HG02981 (cell line): ENCODE data around the gene AMBRA1.

ENCODE experiments used
- ATAC-seq: cut with Tn5 transposase; IDR thresholded peaks from one replicate; pipeline ENCODE4 v1.9.1; 2021; ENCODE audit warnings: mild to moderate bottlenecking, moderate library complexity; ENCODE audit not compliant: unreplicated experiment

Gene AMBRA1

DNA sequence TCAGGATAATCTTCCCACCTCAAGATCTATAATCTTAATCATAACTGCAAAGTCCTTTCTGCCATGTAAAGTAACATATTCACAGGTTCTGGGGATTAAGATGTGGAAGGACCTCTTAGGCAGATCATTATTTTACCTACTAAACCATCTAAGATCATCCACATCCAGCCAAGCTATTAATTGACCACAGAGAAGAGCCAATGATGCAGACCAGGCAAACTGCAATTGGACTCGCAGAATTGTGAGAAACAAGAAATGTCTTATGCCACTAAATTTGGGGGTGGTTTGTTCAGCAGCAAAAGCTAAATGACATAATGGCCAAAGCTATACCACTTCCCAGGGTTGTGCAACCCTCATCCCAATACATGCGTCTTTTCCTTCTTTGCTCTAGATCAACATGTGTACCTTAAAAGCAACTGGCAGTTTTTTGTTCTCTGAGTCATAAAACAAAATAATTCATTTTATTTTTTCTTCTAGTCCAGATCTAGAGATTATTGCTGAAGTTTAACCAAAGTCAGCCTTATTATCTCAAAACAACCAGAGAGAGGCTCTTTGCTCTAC is 113.6 kb downstream of the AMBRA1 start:
- no peak for ATAC-seq

DNA sequence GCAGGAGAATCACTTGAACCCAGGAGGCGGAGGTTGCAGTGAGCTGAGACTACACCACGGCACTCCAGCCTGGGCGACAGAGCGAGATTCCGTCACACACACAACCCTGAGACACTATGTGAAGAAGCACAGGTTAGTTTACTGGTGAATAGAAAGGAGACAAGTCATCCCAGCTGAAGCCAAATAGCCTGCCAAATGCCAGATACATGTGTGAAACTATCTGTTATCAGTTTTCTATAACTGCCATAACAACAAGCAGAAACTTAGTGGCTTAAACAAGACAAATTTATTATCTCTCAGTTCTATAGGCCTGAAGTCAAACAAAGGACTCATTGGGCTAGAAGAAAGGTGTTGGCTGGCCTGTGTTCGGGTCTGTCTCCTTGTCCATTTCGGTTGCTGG is 114.2 kb downstream of the AMBRA1 start:
- no peak for ATAC-seq

DNA sequence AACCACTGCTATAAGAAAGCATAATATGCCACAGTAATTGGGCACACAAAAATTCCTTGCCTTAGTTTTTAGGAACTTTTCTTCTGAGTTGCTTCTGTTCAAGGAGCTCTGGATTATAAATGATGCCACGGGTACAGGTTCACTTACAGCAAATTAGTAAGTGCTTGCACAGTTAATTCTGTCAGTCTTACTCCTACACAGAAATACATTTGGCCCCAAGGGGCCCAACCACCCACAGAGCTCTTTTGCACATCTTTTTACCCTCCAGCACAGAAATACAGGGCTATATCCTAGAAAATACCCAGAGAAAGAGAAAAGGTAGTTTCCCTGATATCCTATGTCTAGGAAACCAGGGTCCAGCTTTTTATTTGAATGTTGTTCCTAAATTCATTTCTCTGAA is 115.6 kb downstream of the AMBRA1 start:
- no peak for ATAC-seq

DNA sequence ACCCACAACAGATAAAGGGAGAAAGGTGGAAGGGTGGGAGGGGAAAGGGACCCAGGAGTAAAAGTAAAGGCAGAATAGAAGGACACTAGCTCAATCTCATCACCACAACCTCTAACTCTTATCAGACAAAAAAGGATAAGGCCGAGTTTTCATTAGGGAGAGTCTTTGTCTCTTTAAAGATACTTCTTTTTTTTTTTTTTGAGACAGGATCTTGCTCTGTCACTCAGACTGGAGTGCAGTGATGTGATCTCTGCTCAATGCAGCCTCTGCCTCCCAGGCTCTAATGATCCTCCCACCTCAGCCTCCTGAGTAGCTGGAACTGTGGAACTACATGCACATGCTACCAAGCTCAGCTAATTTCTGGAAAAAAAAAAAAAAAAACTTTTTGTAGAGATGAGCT is 116.7 kb downstream of the AMBRA1 start:
- ATAC-seq: no peak

DNA sequence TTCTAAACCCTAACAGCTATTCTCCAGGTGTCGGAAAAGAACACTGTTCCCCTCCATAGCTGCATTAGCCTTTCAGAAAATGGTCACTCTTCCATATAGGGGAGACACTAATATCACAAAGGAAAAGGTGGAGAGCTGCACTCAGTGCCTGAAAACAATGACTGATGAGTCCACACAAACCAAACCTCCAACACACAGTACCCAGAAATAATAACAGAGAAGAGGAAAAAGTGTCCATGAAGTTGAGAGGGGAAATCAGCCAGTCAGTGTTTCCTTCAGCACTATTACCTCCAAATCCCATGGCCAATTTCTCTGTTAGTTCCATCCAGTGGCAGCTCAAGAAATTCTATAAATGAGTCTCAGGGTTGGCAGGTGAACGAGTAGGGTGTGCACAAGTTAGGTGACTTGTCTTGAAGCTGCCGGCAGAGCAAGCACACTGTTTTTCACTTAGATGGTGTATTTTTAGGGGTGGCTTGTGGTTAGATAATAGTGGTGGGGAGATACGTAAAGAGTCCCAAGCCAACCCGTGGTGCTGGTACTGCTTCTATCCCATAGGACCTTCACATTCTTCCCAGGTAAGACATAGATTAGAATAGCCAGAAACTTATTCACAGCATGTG is 117.8 kb downstream of the AMBRA1 start:
- ATAC-seq: no peak

- no peak for ATAC-seq
Observed at GRCh38 chr11:46475051-46475925, 118.5 kb downstream of the AMBRA1 start.

DNA sequence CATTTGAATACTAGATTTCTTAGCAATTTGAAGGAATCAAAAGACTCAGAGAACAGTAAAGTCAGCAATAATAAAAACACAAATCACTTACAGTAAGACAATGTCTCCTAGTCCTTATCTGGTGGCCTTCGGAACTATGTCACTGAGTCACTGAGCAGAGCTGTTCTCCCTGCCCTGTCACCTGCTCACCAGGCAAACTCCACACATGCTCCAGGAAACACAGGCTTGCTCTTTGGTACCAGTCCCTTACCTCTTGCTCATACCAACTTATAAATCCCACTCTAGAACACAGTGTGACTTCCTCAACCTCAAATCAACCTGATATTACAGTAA is 121.2 kb downstream of the AMBRA1 start:
- no peak for ATAC-seq

DNA sequence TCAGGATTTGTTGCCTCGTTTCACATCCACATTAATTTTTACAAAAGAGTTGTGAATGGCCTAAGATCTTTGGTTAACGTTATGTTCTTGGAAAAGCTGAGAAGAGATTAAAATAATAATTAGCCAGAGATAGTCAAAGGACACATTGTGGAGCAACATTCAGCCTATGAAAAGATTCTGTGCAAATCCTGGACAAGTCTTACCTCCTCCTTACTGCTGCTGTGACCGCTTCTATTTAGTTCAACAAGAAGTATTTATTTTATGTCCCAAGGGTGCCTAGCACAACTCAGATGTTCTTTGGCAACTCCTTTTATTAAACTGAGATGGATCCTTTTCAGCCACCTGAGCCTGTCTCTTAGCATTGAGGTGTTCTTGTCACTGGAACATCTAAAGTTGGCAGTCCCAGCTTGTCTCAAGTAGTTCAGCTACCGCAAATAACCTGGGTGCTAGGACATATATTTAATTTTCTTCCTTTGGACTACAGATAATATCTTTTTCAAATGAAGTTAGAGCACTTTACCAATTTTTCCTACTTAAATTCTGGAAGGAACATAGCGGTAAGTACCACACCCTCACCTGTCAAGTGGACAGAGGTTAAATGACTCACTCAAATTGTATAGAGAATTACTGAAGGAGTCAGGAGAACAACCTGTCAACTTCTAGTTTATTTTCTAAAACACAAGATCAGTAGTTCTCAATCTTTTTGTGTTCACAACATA is 121.7 kb downstream of the AMBRA1 start:
- no peak for ATAC-seq

DNA sequence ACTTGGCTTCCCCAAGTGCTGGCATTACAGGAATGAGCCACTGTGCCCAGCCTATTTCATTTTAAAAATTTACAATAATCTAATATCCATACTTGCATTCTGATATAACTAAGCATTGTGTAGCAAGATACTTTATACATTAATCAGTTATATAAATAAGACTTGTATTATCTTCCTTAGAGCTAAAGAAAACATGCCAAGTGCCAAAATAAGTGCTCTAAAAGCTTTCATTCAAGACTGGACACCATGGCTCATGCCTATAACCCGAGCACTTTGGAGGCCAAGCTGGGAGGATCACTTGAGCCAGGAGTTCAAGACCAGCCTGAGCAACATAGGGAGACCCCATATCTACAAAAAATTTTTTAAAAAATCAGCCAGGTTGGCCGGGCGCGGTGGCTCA is 123.9 kb downstream of the AMBRA1 start:
- ATAC-seq: no peak

GRCh38 chr11:46465683-46466082 is 128.1 kb downstream of the AMBRA1 start:
- ATAC-seq: no peak

GRCh38 chr11:46463701-46464421 is 130.0 kb downstream of the AMBRA1 start:
- no peak for ATAC-seq

DNA sequence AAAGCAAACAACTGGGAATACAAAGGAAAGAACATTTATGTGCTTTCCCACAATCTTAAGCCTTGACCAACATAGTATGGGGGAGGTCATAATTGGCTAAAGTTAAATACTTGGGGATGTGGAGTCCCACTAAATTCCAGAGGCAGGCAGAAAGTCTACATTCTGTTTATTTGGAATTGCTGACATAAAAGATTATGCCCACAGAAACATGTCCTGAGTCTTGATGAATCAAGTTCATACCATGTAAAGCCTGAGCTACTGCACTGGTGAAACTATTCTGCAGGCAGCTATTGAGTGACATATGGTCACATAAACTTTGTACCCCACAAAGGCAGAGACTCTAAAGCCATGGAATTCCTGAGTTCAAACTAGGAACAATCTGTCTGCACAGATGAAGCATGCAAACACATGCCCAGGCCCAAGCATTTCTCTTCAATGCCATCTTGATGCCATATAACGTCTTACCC is 132.3 kb downstream of the AMBRA1 start:
- no peak for ATAC-seq

GRCh38 chr11:46458491-46458890 is 135.3 kb downstream of the AMBRA1 start:
- ATAC-seq: no peak

DNA sequence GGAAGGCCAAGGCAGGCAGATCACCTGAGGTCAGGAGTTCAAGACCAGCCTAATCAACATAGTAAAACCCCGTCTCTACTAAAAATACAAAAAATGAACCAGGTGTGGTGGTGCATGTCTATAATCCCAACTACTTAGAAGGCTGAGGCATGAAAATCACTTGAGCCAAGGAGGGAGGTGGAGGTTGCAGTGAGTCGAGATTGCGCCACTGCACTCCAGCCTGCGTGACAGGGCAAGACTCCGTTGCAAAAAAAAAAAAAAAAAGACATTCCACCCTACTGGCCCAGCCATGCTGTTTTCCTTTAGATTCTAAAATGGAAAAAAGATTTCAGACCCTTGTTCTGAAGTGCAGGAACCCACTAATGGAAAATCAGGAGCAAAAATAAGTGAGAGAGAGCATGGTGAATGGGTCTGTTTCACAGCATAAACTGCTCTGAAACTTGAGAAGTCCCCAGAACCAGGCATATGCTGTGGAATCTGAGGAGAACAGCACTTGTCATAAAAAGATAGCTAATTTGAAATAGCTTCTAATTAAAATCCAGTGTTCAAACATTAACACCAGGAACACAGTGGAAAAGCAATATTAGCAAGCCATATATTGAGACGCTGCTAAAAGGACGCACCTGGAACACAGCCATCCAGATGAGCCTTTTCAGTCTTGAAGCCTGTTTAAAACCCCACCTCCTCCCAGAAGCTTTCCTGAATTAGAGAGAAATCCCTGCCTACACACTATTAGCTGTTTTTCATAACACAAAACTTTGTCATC is 136.0 kb downstream of the AMBRA1 start:
- no peak for ATAC-seq

DNA sequence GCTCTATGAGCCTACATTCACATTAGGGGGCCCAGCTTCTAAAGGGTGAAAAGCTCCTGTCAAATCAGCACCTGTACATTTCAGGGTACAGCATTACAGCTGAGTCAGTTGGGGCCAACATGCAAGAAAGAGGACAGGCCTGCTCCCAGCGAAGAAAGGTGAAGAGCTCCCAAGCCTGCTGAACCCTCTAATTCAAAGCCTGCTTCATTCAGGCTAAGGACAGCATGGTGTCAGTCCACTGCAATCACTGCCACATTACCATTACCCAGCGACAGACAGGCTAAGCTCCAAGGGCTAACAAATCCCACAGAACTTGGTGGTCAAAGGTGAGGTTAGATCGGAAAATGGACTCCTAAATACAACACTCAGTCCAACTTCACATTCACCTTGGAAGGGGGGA is 136.8 kb downstream of the AMBRA1 start:
- no peak for ATAC-seq

- no peak for ATAC-seq
Observed at GRCh38 chr11:46456269-46457001, 137.4 kb downstream of the AMBRA1 start.

- ATAC-seq: no peak
Observed at GRCh38 chr11:46455834-46456233, 138.0 kb downstream of the AMBRA1 start.

DNA sequence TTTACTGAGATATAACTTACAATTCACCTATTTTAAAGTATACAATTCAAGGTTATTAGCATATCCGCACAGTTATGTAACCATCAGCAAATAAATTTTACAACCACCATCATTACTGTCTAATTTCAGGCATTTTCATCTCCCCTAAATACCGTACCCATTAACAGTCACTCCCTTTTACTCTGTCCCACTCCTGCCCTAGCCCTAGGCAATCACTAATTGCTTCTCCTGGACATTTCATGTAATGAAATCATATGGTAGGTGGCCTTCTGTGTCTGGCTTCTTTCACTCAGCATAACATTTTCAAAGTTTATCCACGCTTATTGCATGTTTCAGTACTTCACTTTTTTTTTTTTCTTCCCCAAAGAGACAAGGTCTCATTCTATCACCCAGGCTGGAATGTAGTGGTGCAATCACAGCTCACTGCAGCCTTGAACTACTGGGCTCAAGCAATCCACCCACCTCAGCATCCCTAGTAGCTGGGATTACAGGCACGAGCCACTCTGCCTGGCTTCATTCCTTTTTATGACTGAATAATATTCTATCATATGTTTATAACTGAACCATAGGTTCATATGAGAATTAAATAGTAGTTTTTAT is 140.8 kb downstream of the AMBRA1 start:
- ATAC-seq: no peak

DNA sequence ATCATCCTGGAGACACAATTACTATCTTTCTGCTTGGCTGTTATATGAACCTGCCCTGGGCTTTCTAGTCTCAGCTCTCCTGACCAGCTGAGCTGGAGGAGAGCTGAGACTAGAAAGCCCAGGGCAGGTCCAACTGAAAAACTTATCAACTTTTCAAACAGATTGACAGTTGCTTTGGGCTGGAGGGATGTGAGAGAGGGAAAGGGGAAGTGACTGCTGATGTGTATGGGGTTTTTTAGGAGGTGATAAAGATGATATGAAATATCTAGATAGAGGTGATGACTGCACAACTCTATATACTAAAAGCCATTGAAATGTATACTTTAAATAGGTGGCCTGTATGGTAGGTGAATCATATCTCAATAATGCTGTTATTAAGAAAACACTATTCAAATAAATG is 142.1 kb downstream of the AMBRA1 start:
- ATAC-seq: no peak
